Suprapubic skin (tissue), 4 donors: ENCODE measurements around the gene CSTF2T. TPM values are rescaled to one million over a fixed set of nuclear protein-coding genes. Genes with fewer than 3 reads are reported as not detected.

Experiments used
- DNase-seq, 2 donors: peaks; one replicate each; pipeline ENCODE4 v3.0.0-alpha.2; 2019; ENCODE audit warnings: low spot score in 2 of 2
- H3K27ac ChIP-seq: fragments of 200-600 bp; sonication (generic); one replicate; pipeline ENCODE4 v1.5.1; 2019
- H3K27me3 ChIP-seq: fragments of 200-600 bp; sonication (generic); one replicate; pipeline ENCODE4 v1.5.1; 2019
- H3K36me3 ChIP-seq: fragments of 200-600 bp; sonication (generic); one replicate; pipeline ENCODE4 v1.5.1; 2019
- H3K4me1 ChIP-seq: fragments of 200-600 bp; sonication (generic); one replicate; pipeline ENCODE4 v1.5.1; 2019
- H3K4me3 ChIP-seq: fragments of 200-600 bp; sonication (generic); one replicate; pipeline ENCODE4 v1.5.1; 2019; ENCODE audit warnings: mild to moderate bottlenecking
- H3K9me3 ChIP-seq: fragments of 200-600 bp; sonication (generic); one replicate; pipeline ENCODE4 v1.5.1; 2019
- EP300 ChIP-seq: sonication (generic); formaldehyde crosslinking; IDR thresholded peaks from one replicate; pipeline ENCODE4 v1.6.1; 2017; ENCODE audit warnings: antibody characterized with exemption
- POLR2A ChIP-seq, 2 donors: fragments of 450-650 bp; IDR thresholded peaks; one replicate each; pipeline ENCODE4 v1.6.1; 2017; ENCODE audit warnings: antibody characterized with exemption in 2 of 2, mild to moderate bottlenecking in 2 of 2, moderate library complexity in 2 of 2
- POLR2AphosphoS5 ChIP-seq, 3 donors: sonication (generic); formaldehyde crosslinking; IDR thresholded peaks; one replicate each; pipeline ENCODE4 v1.6.1; 2017; ENCODE audit warnings: antibody characterized with exemption in 3 of 3
- WGBS: methylation state at CpG from one replicate; pipeline ENCODE4 v1.1.5; 2018; 5-methylcytosine and 5-hydroxymethylcytosine counted together
- total RNA-seq, 4 donors: library from RNA; depleted of rRNA; stranded (reverse); fragments of >200 nt; gene quantifications; one replicate each; pipeline ENCODE4 v1.1.0, GENCODE V29; 2016
- TF ChIP-seq, protein P1 (sequence below), 2 donors: fragments of 200-600 bp in 1 of 2; fragments of 450-650 bp in 1 of 2; sonication (generic) in 1 of 2; IDR thresholded peaks; one replicate each; pipeline ENCODE4 v1.5.1; 2016 to 2019; ENCODE audit warnings: antibody characterized with exemption in 2 of 2, mild to moderate bottlenecking in 1 of 2, moderate library complexity in 1 of 2

The CSTF2T gene
- total RNA-seq, 4 donors from 2014 or later = 14.2 to 17.5 (median 15.1) TPM

DNA sequence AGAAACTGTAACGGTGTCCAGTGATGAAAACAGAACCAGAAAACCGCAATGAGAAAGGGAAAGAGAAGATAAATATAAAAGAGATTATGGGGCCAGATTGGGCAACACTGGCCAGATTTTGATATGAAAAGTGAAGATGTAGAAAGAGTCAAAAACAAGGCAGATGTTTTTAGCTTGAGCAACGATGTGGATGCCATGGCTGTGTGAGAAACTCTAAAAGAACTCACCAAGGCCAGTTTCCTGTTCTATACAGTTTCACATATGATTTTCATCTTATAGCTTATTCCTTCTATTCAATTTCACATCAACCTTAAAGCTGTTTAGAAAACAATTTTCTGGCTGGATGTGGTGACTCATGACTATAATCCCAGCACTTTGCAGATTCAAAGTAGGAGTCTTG, 36.3 kb downstream of the CSTF2T start:
- DNase-seq = no peak
- Histone ChIP-seq H3K36me3 (no peaks in the 10 kb centered on the region), H3K27me3 (no peaks in the 10 kb centered on the region)

GRCh38 chr10:51659344-51659743, 40.1 kb downstream of the CSTF2T start:
- H3K9me3 ChIP-seq = no peaks in the 10 kb centered on the region
- H3K4me3 ChIP-seq = no peak overlapping the region
- no peaks in the 10 kb centered on the region for H3K27me3 ChIP-seq
- TF ChIP-seq EP300 (no peak), POLR2A (IDR thresholded peaks at IDR 0.05) (no peak), POLR2AphosphoS5 (IDR thresholded peaks at IDR 0.05) (no peak)
- TF ChIP-seq, protein P1, sequence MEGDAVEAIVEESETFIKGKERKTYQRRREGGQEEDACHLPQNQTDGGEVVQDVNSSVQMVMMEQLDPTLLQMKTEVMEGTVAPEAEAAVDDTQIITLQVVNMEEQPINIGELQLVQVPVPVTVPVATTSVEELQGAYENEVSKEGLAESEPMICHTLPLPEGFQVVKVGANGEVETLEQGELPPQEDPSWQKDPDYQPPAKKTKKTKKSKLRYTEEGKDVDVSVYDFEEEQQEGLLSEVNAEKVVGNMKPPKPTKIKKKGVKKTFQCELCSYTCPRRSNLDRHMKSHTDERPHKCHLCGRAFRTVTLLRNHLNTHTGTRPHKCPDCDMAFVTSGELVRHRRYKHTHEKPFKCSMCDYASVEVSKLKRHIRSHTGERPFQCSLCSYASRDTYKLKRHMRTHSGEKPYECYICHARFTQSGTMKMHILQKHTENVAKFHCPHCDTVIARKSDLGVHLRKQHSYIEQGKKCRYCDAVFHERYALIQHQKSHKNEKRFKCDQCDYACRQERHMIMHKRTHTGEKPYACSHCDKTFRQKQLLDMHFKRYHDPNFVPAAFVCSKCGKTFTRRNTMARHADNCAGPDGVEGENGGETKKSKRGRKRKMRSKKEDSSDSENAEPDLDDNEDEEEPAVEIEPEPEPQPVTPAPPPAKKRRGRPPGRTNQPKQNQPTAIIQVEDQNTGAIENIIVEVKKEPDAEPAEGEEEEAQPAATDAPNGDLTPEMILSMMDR (IDR thresholded peaks at IDR 0.05) = no peak
- no peaks in the 10 kb centered on the region for H3K4me1 ChIP-seq
- no peaks in the 10 kb centered on the region for H3K36me3 ChIP-seq
- WGBS = 91% methylated on average over 1 of the region's 1 CpG
- no peak for DNase-seq
- no peak overlapping the region for H3K27ac ChIP-seq

More for the DNA sequence above, 36.3 kb downstream of the CSTF2T start:
- H3K27ac ChIP-seq = no peak overlapping the region
- H3K4me1 ChIP-seq = no peaks in the 10 kb centered on the region
- TF ChIP-seq POLR2A (IDR thresholded peaks at IDR 0.05) (no peak), EP300 (no peak), POLR2AphosphoS5 (IDR thresholded peaks at IDR 0.05) (no peak)
- TF ChIP-seq, protein P1 (IDR thresholded peaks at IDR 0.05) = no peak
- H3K4me3 ChIP-seq = no peak overlapping the region
- WGBS = 78% methylated on average over 3 of the region's 3 CpGs
- no peaks in the 10 kb centered on the region for H3K9me3 ChIP-seq

DNA sequence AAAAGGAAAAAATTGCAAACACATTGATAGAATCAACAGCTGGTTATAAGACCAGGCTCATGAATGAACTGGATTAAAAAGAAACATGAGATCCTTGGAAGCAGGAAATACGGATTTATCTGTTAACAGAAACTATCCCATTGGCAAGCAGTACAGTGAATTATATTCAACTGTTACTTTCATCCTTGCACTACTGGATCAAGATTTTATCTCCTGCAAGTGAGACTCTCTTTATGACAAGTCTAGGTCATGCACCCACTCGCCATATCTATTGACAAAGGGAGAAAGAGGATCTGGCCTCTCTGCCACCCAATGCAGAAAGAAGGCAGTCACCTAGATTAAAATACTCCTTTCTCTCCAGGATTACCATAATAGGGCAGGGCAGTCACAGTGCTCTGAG, 41.4 kb downstream of the CSTF2T start:
- no peak for DNase-seq
- Histone ChIP-seq H3K36me3 (no peaks in the 10 kb centered on the region), H3K4me1 (no peaks in the 10 kb centered on the region), H3K9me3 (no peaks in the 10 kb centered on the region), H3K27ac (no peak overlapping the region), H3K4me3 (no peak overlapping the region), H3K27me3 (no peaks in the 10 kb centered on the region)
- TF ChIP-seq POLR2AphosphoS5 (IDR thresholded peaks at IDR 0.05) (no peak), POLR2A (IDR thresholded peaks at IDR 0.05) (no peak), EP300 (no peak)
- TF ChIP-seq, protein P1 (IDR thresholded peaks at IDR 0.05) = no peak
- WGBS = 41% methylated on average over 2 of the region's 2 CpGs

- H3K27me3 ChIP-seq = no peaks in the 10 kb centered on the region
- H3K27ac ChIP-seq = no peak overlapping the region
- H3K4me3 ChIP-seq = no peak overlapping the region
- no peaks in the 10 kb centered on the region for H3K4me1 ChIP-seq
- TF ChIP-seq EP300 = no peak
- no peak for TF ChIP-seq POLR2AphosphoS5 (IDR thresholded peaks at IDR 0.05)
- TF ChIP-seq, protein P1 (IDR thresholded peaks at IDR 0.05) = no peak
- TF ChIP-seq POLR2A (IDR thresholded peaks at IDR 0.05) = no peak
- 89% methylated on average over 3 of the region's 3 CpGs for WGBS
- no peaks in the 10 kb centered on the region for H3K36me3 ChIP-seq
- H3K9me3 ChIP-seq = no peaks in the 10 kb centered on the region
- DNase-seq = no peak
Measured at GRCh38 chr10:51656503-51656902, 42.9 kb downstream of the CSTF2T start.

DNA sequence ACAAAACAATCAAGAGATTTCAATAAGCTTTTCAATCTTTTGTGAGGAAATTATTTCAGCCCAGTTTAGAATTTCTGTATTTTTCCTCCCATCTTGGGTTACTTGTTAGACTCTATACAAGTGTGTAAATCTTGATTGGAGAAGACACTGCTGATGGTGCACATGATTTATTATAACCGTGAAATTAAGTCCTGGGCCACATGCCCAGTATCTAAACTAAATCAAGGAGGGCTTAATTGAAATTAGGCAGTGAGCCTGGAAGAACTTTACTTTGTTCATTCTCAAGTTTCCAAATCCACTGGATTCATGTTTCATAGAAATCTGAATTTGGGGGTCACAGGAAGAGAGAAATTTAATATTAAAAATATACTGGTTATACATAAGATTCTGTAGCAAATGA, 44.5 kb downstream of the CSTF2T start:
- DNase-seq = no peak
- no peak overlapping the region for H3K4me3 ChIP-seq
- WGBS = 44% methylated on average over 1 of the region's 1 CpG
- H3K27me3 ChIP-seq = no peaks in the 10 kb centered on the region
- H3K36me3 ChIP-seq = no peaks in the 10 kb centered on the region
- H3K4me1 ChIP-seq = no peaks in the 10 kb centered on the region
- no peak for TF ChIP-seq POLR2A (IDR thresholded peaks at IDR 0.05)
- TF ChIP-seq EP300 = no peak
- no peak for TF ChIP-seq POLR2AphosphoS5 (IDR thresholded peaks at IDR 0.05)
- TF ChIP-seq, protein P1 (IDR thresholded peaks at IDR 0.05) = no peak
- no peaks in the 10 kb centered on the region for H3K9me3 ChIP-seq
- H3K27ac ChIP-seq = no peak overlapping the region
